Activated CD4-positive, alpha-beta T cell treated with anti-CD3 and anti-CD28 coated beads, Interleukin-2, amount 50 U/mL, for 48 hours (primary cell): ENCODE data around the gene PASD1.
"Not testable (repeated sequence)": the region's sequence is repeated elsewhere in the genome, so short reads cannot be mapped to it uniquely, and the experiment has no call there.

Source experiments
- DNase-seq, 2 experiments: peaks; one replicate each; pipeline ENCODE4 v3.0.0-alpha.2; 2020

Gene PASD1

GRCh38 chrX:151563449-151563848 lies at the start of gene PASD1:
TSS of gene PASD1 (plus strand) at chrX:151563675. CDS start at chrX:151601554, 37,879 bp downstream.
- no peak for DNase-seq

- DNase-seq: no peak
These were observed 48.2 kb upstream of the PASD1 start for GRCh38 chrX:151515237-151515636.

DNA sequence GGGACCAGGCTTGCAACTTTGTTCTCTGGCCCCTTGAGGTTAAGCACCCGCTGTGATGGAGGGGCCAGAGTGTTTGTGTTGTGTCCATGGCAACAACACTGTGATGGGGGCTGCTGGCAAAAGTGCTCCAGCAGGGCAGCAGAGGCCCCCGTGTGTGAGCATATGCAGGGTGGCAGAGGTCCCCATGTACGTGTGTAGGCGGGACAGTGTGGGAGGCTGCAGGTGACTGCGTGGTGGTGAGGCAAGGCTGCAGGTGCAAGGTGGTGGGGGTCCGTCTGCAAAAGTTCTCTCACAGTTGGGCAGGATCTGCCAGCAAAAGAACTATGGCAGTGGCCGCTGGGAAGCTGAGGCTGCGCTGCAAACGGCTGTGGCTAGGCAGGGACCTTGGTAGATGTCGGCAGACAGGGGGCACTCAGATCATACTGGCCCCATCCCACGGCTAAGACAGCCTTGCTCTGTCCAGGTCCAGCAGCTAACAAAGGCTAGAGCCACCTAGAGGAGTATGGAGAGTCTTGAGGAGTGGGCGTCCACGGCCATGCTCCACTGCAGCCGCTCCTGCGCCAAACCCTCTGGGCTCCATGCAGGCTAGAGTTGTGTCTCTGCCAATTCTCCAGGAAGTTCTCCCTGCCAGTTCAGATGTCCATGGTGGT lies 46.8 kb upstream of the PASD1 start:
- DNase-seq: no peak

- DNase-seq: no peak
These were observed 46.1 kb upstream of the PASD1 start for GRCh38 chrX:151517421-151517820.

- DNase-seq: no peak
These were observed 40.1 kb upstream of the PASD1 start for GRCh38 chrX:151523351-151523750.

- no peak for DNase-seq
These were observed 26.9 kb upstream of the PASD1 start for GRCh38 chrX:151536571-151536970.

GRCh38 chrX:151537572-151537971 lies 25.9 kb upstream of the PASD1 start:
- no peak for DNase-seq

- DNase-seq: no peak
These were observed 25.0 kb upstream of the PASD1 start for GRCh38 chrX:151538190-151539122.

DNA sequence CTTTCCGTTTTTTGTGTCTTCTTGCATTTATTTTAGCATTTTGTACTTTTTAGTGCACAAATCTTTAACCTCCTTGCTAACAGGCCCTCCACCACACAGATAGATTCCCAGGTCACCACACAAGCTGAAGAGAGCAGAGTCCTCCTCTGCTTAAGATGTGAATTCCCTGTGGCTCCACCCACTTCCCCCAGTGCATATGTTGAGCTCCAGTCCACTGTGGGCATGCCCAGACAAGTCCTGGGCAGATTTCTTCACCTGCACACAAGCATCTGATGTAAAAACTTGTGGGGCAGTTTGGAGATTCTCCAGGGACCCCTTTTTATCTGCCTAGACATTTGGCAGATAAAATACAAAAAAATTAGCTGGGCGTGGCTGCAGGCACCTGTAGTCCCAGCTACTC lies 19.8 kb upstream of the PASD1 start:
- no peak for DNase-seq

- not testable (repeated sequence) for DNase-seq
These were observed 17.2 kb upstream of the PASD1 start for GRCh38 chrX:151546226-151546625.

DNA sequence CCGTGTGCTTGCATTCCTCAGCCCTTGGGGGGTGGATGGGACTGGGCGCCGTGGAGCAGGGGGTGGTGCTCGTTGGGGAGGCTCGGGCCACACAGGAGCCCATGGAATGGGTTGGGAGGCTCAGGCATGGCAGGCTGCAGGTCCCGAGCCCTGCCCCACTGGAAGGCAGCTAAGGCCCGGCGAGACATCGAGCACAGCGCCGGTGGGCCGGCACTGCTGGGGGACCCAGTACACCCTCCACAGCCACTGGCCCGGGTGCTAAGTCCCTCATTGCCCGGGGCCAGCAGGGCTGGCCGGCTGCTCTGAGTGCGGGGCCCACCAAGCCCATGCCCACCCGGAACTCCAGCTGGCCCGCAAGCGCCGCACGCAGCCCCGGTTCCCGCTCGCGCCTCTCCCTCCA lies 12.3 kb upstream of the PASD1 start:
- DNase-seq: not testable (repeated sequence)

DNA sequence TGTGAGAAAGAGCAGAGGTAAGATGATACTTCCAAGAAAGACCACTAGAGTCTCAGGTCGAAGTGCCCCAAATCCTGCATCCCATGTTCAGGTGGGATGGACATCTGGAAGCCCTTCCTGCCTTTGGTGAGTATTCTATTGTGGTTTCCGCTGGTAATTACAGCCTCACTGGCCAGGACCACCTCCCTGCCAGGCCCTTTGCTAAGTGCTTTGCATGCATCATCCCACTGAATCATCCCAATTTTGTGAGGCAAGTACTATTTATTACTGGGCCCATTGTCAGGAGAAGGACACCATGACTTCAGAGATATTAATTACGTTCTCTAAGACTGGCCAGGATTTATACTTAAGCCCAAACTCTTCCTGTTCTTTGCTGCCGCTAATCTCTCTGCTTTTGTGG lies 10.7 kb upstream of the PASD1 start:
- DNase-seq: no peak

DNA sequence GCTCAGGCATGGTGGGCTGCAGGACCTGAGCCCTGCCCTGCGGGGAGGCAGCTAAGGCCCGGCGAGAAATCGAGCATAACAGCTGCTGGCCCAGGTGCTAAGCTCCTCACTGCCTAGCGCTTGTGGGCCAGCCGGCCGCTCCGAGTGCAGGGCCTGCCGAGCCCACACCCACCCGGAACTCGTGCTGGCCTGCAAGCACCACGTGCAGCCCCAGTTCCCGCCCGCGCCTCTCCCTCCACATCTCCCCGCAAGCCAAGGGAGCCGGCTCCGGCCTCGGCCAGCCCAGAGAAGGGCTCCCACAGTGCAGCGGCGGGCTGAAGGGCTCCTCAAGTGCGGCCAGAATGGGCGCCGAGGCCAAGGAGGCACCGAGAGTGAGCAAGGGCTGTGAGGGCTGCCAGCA lies 8.2 kb upstream of the PASD1 start:
- not testable (repeated sequence) for DNase-seq

- DNase-seq: not testable (repeated sequence)
These were observed 990 bp upstream of the PASD1 start for GRCh38 chrX:151562485-151562884.

GRCh38 chrX:151563003-151563402 lies 472 bp upstream of the PASD1 start:
- DNase-seq: not testable (repeated sequence)

GRCh38 chrX:151564035-151564434 lies 560 bp downstream of the PASD1 start:
- DNase-seq: no peak

GRCh38 chrX:151566872-151567271 lies 3.4 kb downstream of the PASD1 start:
- not testable (repeated sequence) for DNase-seq

DNA sequence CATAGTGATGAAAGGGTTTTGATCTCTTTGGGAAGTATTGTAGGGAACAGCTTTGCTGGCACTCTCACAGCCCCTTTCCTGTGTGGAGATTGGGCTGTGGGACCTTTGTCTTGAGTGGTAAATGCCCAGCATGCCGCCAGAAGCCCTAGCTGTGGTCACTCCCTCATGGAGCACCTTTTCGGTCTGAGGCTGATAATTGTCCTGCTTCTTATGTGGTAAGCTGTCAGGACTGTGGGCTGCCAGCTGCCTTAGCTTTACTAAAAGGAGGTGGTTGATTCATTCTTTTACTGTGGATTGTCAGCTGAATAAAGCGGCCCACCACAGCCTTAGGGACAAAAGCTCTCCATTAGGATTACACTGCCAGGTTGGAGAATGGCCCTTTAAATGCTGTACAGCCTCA lies 7.1 kb downstream of the PASD1 start:
- DNase-seq: no peak

GRCh38 chrX:151593384-151593783 lies 29.9 kb downstream of the PASD1 start:
- DNase-seq: not testable (repeated sequence)

DNA sequence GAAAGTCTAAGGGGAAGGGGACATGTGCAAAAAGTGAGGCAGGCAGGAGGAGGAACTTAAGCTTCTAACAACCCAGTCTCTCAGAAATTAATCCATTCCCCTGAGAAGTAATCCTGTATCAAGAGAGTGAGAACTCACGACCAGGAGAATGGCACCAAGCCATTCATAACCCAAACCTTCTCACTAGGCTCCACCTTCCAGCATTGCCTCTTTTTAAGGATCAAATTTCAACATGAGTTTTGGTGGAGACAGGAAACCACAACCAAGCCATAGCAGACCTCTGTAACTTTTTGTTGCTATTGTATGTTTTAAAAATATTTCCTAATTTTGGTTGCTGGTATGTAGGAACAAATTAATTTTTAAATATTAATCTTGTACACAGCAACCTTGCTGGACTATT lies 32.8 kb downstream of the PASD1 start:
- no peak for DNase-seq

- no peak for DNase-seq
These were observed 41.5 kb downstream of the PASD1 start for GRCh38 chrX:151604931-151605330.

- no peak for DNase-seq
These were observed 45.7 kb downstream of the PASD1 start for GRCh38 chrX:151609222-151609621.

DNA sequence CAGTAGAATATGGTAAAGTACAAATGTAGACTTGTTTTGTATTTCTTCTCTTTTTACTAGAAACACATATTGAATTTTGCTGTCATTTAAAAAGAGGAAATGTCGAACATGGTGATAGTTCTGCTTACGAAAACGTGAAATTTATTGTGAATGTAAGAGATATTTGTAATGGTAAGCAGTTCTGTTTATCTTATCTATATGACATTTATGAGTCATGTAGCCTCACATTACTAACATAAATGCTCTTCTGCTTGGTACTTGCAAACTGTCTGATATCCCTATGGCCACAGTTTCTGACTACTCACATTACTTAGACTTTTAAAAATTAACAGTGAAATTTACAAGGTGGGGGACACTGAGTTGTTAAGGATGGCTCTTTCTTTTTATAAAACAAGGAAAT lies 57.9 kb downstream of the PASD1 start:
- DNase-seq: no peak

DNA sequence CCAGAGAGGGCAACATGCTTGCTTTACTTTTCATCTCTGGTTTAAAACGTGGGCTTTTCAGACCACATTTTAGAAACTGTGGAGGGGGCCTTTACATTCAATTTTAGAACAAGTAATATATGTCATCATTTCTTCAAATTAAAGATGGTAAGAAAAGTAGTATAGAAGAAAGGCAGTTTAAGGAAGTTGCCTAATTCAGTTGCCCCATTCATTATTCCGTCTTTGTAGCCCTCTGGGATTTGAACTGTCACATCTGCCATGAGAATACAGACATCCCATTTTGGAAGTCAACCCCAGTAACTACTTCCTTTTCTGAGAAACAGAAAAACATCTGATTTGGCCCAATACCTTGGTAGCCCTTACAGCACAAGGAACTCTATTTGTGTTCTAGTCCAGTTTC lies 61.2 kb downstream of the PASD1 start:
- DNase-seq: no peak
